ENCODE data around the gene EHD4. TPM values are rescaled to one million over a fixed set of nuclear protein-coding genes. Genes with fewer than 3 reads are reported as not detected.

Gene EHD4
- total and polyA plus RNA-seq, 9 of the 15 experiments (the other 6 are each of a cell fraction or from before 2014, with no cell fraction given), result 0.89 to 10.3 (median 6.4) TPM

DNA sequence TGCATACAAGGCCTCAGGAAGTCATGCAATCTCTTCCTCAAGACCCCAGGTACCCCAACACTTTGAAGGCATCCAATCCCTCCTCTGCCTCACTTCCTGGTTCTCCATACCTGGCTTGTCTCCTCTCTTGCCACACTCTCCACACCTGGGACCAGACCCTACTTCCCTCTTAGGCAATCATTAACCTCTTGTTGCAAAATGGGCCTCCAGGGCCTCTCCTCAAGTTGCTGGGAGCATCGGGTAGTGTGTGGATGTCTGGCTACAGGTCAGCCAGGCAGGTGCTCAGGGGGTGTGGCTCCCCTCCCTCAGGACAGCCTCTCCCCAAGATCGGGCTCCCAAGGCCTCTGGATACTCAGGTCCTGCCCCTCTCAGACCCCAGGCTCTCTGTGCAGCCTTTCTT, 39.9 kb upstream of the EHD4 start:
- H2AFZ ChIP-seq (ENCODE audit: low read depth, low read length), result no peak overlapping the region
- no peaks in the 10 kb centered on the region for H3K79me2 ChIP-seq (ENCODE audit: control insufficient read depth, insufficient read depth, low read length)
- intact Hi-C loops (cut with micrococcal nuclease) (no loop called here), in situ Hi-C loops (cut with MboI) (no loop called here)
- WGBS (ENCODE audit: insufficient coverage, low coverage, missing lambda C conversion rate), result 5% methylated on average over 2 of the region's 2 CpGs
- BruUV-seq (replicated peaks), result no TSS peak
- no peak overlapping the region for H3K4me2 ChIP-seq (ENCODE audit: insufficient read depth, low read length)
- H3K4me1 ChIP-seq (replicated peaks in 1 of 2; ENCODE audit: control insufficient read depth in 2 of 2, insufficient read depth in 2 of 2, low read length in 2 of 2), result no peaks in the 10 kb centered on the region; a peak in 1 of 5 replicates
- no peak overlapping the region for H3K27ac ChIP-seq (ENCODE audit: extremely low read depth, low read depth, low read length)
- no peaks in the 10 kb centered on the region for H3K9me1 ChIP-seq (ENCODE audit: control insufficient read depth, insufficient read depth, low read length)
- ATAC-seq (no peak), DNase-seq (ENCODE audit: extremely low read depth in 1 of 4, low spot score in 3 of 4) (no peak), FAIRE-seq (no peak)
- peaks cover 14% of the 10 kb centered on the region; the same call in 1 of the 2 replicates for H4K20me1 ChIP-seq (replicated peaks; ENCODE audit: control insufficient read depth, insufficient read depth, low read length)
- no peak overlapping the region for H3K4me3 ChIP-seq
- no peaks in the 10 kb centered on the region for H3K36me3 ChIP-seq (ENCODE audit: control insufficient read depth, insufficient read depth, low read length)
- CTCF ChIA-PET (ENCODE audit: low intra/inter-chr PET ratio), result no interaction called here
- H3K9me3 ChIP-seq (replicated peaks; ENCODE audit: control insufficient read depth, insufficient read depth, low read depth, low read length), result no peaks in the 10 kb centered on the region
- H3K27me3 ChIP-seq (ENCODE audit: control insufficient read depth in 2 of 2, insufficient read depth in 2 of 2, low read length in 2 of 2), result peaks cover 33 to 53% of the 10 kb centered on the region in 2 experiments
- POLR2A ChIA-PET, result interaction anchor here (0.6 to 1.7 kb wide), 2 partner anchors 9 to 11 kb away, joined by 3 to 6 read pairs; partner anchors contain the start of gene PLA2G4E
- TF ChIP-seq MIER1 (IDR thresholded peaks at IDR 0.05; ENCODE audit: low read depth), result no peak
- H3K9ac ChIP-seq (ENCODE audit: insufficient read depth in 1 of 2, low read depth in 2 of 2, low read length in 2 of 2), result no peak overlapping the region

DNA sequence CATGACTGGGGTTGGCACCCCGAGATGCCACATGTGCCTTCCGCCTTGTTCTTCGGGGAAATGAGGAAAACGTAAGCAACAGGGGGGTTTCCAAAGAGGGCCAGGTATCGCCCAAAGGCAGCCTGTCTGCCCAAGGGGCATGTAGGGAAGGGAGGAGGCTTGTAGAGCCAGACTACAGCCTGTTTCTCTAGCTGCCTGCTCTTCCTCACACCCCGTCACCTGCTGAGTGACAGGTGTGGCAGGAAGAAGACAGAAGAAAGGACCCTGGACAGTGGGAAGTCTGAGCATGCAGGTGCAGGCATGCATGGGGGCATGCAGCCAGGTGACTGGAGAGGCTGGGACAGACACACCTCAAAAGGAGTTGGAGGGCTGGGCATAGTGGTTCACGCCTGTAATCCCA, 38.7 kb upstream of the EHD4 start:
- no peaks in the 10 kb centered on the region for H3K79me2 ChIP-seq (ENCODE audit: control insufficient read depth, insufficient read depth, low read length)
- H3K9me3 ChIP-seq (replicated peaks; ENCODE audit: control insufficient read depth, insufficient read depth, low read depth, low read length), result no peaks in the 10 kb centered on the region
- H4K20me1 ChIP-seq (replicated peaks; ENCODE audit: control insufficient read depth, insufficient read depth, low read length), result peaks cover 14% of the 10 kb centered on the region; the same call in 1 of the 2 replicates
- DNase-seq (ENCODE audit: extremely low read depth in 1 of 4, low spot score in 3 of 4) (no peak), ATAC-seq (no peak), FAIRE-seq (no peak)
- in situ Hi-C loops (cut with MboI), result no loop called here
- peaks cover 25 to 43% of the 10 kb centered on the region in 2 experiments for H3K27me3 ChIP-seq (ENCODE audit: control insufficient read depth in 2 of 2, insufficient read depth in 2 of 2, low read length in 2 of 2)
- 1% methylated on average over 7 of the region's 7 CpGs for WGBS (ENCODE audit: insufficient coverage, low coverage, missing lambda C conversion rate)
- POLR2A ChIA-PET, result interaction anchor here (0.7 to 1.7 kb wide), 2 partner anchors 9 to 34 kb away, joined by 3 to 6 read pairs; no protein-coding TSS in a partner anchor
- no peaks in the 10 kb centered on the region for H3K9me1 ChIP-seq (ENCODE audit: control insufficient read depth, insufficient read depth, low read length)
- H3K36me3 ChIP-seq (ENCODE audit: control insufficient read depth, insufficient read depth, low read length), result no peaks in the 10 kb centered on the region
- H3K4me2 ChIP-seq (ENCODE audit: insufficient read depth, low read length), result no peak overlapping the region
- intact Hi-C loops (cut with micrococcal nuclease), result no loop called here
- no peak overlapping the region for H3K9ac ChIP-seq (ENCODE audit: insufficient read depth in 1 of 2, low read depth in 2 of 2, low read length in 2 of 2)
- H3K4me3 ChIP-seq, result no peak overlapping the region
- CTCF ChIA-PET (ENCODE audit: low intra/inter-chr PET ratio), result interaction anchor here (0.5 kb wide), 1 partner anchor 15 kb away, joined by 3 read pairs; no protein-coding TSS in a partner anchor
- no peaks in the 10 kb centered on the region; a peak in 1 of 5 replicates for H3K4me1 ChIP-seq (replicated peaks in 1 of 2; ENCODE audit: control insufficient read depth in 2 of 2, insufficient read depth in 2 of 2, low read length in 2 of 2)
- H3K27ac ChIP-seq (ENCODE audit: extremely low read depth, low read depth, low read length), result no peak overlapping the region
- H2AFZ ChIP-seq (ENCODE audit: low read depth, low read length), result no peak overlapping the region
- no TSS peak for BruUV-seq (replicated peaks)
- TF ChIP-seq, protein P1, sequence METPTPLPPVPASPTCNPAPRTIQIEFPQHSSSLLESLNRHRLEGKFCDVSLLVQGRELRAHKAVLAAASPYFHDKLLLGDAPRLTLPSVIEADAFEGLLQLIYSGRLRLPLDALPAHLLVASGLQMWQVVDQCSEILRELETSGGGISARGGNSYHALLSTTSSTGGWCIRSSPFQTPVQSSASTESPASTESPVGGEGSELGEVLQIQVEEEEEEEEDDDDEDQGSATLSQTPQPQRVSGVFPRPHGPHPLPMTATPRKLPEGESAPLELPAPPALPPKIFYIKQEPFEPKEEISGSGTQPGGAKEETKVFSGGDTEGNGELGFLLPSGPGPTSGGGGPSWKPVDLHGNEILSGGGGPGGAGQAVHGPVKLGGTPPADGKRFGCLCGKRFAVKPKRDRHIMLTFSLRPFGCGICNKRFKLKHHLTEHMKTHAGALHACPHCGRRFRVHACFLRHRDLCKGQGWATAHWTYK (CRISPR knock-in tag; IDR thresholded peaks at IDR 0.05), result no peak
- TF ChIP-seq, protein P2, sequence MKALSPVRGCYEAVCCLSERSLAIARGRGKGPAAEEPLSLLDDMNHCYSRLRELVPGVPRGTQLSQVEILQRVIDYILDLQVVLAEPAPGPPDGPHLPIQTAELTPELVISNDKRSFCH (CRISPR knock-in tag; IDR thresholded peaks at IDR 0.05), result no peak
- TF ChIP-seq, protein P2 (tag; IDR thresholded peaks at IDR 0.05), result no peak
- no peak for TF ChIP-seq ETV6 (IDR thresholded peaks at IDR 0.05; ENCODE audit: borderline replicate concordance in 1 of 2, low read depth in 2 of 2, low read length in 1 of 2)
- TF ChIP-seq ETV6 (CRISPR knock-in tag; IDR thresholded peaks at IDR 0.05; ENCODE audit: borderline replicate concordance), result no peak
- TF ChIP-seq TOE1 (IDR thresholded peaks at IDR 0.05; ENCODE audit: borderline replicate concordance), result no peak
- TF ChIP-seq TOE1 (CRISPR knock-in tag; IDR thresholded peaks at IDR 0.05; ENCODE audit: borderline replicate concordance, low read depth), result no peak

Measured in K562 (cell line).